Left ventricle myocardium inferior (tissue), 1 donor: Measurements from ENCODE around the gene NDUFV2. TPM values are rescaled to one million over a fixed set of nuclear protein-coding genes. Genes with fewer than 3 reads are reported as not detected.

ENCODE experiments used
- DNase-seq: peaks from one replicate; pipeline ENCODE4 v3.0.0-alpha.2; 2020
- H3K27ac ChIP-seq: fragments of 200-600 bp; replicated peaks from 2 replicates; pipeline ENCODE4 v1.8.0; 2021
- H3K27me3 ChIP-seq: fragments of 200-600 bp; 2 replicates; pipeline ENCODE4 v1.8.0; 2021; ENCODE audit warnings: low read depth
- H3K36me3 ChIP-seq: fragments of 200-600 bp; 2 replicates; pipeline ENCODE4 v1.8.0; 2021
- H3K4me1 ChIP-seq: fragments of 200-600 bp; 2 replicates; pipeline ENCODE4 v1.8.0; 2021
- H3K4me3 ChIP-seq: fragments of 200-600 bp; 2 replicates; pipeline ENCODE4 v1.8.0; 2021; ENCODE audit warnings: mild to moderate bottlenecking, moderate library complexity
- H3K9me3 ChIP-seq: fragments of 200-600 bp; replicated peaks from 2 replicates; pipeline ENCODE4 v1.8.0; 2021
- CTCF ChIP-seq: fragments of 200-600 bp; IDR thresholded peaks from 2 replicates; pipeline ENCODE4 v1.8.0; 2021; ENCODE audit warnings: antibody characterized with exemption, mild to moderate bottlenecking, borderline replicate concordance
- intact Hi-C: fragments of 100-400 bp; cut with micrococcal nuclease; formaldehyde crosslinking; loops from one replicate; pipeline ENCODE4 v1.11.0; 2022
- total RNA-seq: library from RNA; stranded (reverse); fragmentation: NEBNext Ultra II Directional; extraction: Animal tissue kit (Norgen Biotek cat#: 25700); gene quantifications from one replicate; pipeline ENCODE4 v1.2.1, GENCODE V29; 2021
- donor health status: DM: no; HTN: yes; CAD: no; lungs with severe emphysema.

The NDUFV2 gene
- total RNA-seq, 1 donor from 2014 or later: 455 TPM

GRCh38 chr18:9177466-9177865 is 75.0 kb downstream of the NDUFV2 start:
- peaks cover 63% of the 10 kb centered on the region for H3K4me1 ChIP-seq
- H3K27me3 ChIP-seq: no peaks in the 10 kb centered on the region
- H3K36me3 ChIP-seq: peaks cover 4% of the 10 kb centered on the region
- H3K9me3 ChIP-seq: no peaks in the 10 kb centered on the region
- no peak for TF ChIP-seq CTCF
- no peak for DNase-seq
- peak overlapping the region; percentile 34 for H3K27ac ChIP-seq
- intact Hi-C loops: no loop called here
- H3K4me3 ChIP-seq: no peak overlapping the region

GRCh38 chr18:9178557-9178956 is 76.1 kb downstream of the NDUFV2 start:
- Histone ChIP-seq H3K27ac (no peak overlapping the region), H3K4me1 (peaks cover 52% of the 10 kb centered on the region)
- no peak for DNase-seq

GRCh38 chr18:9181275-9181674 is 78.8 kb downstream of the NDUFV2 start:
- no peaks in the 10 kb centered on the region for H3K27me3 ChIP-seq
- no peak for DNase-seq
- no peak for TF ChIP-seq CTCF
- peaks cover 26% of the 10 kb centered on the region for H3K36me3 ChIP-seq
- H3K4me1 ChIP-seq: peaks cover 43% of the 10 kb centered on the region
- H3K9me3 ChIP-seq: no peaks in the 10 kb centered on the region
- H3K27ac ChIP-seq: no peak overlapping the region
- H3K4me3 ChIP-seq: no peak overlapping the region
- intact Hi-C loops: no loop called here

More at GRCh38 chr18:9178557-9178956, 76.1 kb downstream of the NDUFV2 start:
- peaks cover 15% of the 10 kb centered on the region for H3K36me3 ChIP-seq
- TF ChIP-seq CTCF: no peak
- H3K9me3 ChIP-seq: no peaks in the 10 kb centered on the region
- no peak overlapping the region for H3K4me3 ChIP-seq
- no peaks in the 10 kb centered on the region for H3K27me3 ChIP-seq
- intact Hi-C loops: no loop called here

GRCh38 chr18:9182852-9183399 is 80.4 kb downstream of the NDUFV2 start:
- no peak for DNase-seq
- peaks cover 33% of the 10 kb centered on the region for H3K4me1 ChIP-seq

More at GRCh38 chr18:9182852-9183399, 80.4 kb downstream of the NDUFV2 start:
- peaks cover 26% of the 10 kb centered on the region for H3K36me3 ChIP-seq
- H3K27ac ChIP-seq: no peak overlapping the region
- intact Hi-C loops: no loop called here
- no peaks in the 10 kb centered on the region for H3K27me3 ChIP-seq
- no peak for TF ChIP-seq CTCF
- no peak overlapping the region for H3K4me3 ChIP-seq
- H3K9me3 ChIP-seq: no peaks in the 10 kb centered on the region

Other genes starting within 250 kb of the NDUFV2 start
- 49.3 TPM for gene ANKRD12, start 34.1 kb downstream of the NDUFV2 start, total RNA-seq
- gene TWSG1, start 232.1 kb downstream of the NDUFV2 start, total RNA-seq: 12.1 TPM